NCI-H1092 treated with DMSO at 0.1 percent for 48 hours (cell line): Measurements from ENCODE around the gene MAMDC4.

Source experiments
- DNase-seq: peaks from one replicate; lab custom pipeline; 2025; lab: John Stamatoyannopoulos, UW

Gene MAMDC4

GRCh38 chr9:136849960-136850865 is 1.9 kb upstream of the MAMDC4 start:
- DNase-seq: no peak

GRCh38 chr9:136850866-136851775 is 1.0 kb upstream of the MAMDC4 start:
- no peak for DNase-seq

- no peak for DNase-seq
Observed at GRCh38 chr9:136852664-136853595, 784 bp downstream of the MAMDC4 start.

DNA sequence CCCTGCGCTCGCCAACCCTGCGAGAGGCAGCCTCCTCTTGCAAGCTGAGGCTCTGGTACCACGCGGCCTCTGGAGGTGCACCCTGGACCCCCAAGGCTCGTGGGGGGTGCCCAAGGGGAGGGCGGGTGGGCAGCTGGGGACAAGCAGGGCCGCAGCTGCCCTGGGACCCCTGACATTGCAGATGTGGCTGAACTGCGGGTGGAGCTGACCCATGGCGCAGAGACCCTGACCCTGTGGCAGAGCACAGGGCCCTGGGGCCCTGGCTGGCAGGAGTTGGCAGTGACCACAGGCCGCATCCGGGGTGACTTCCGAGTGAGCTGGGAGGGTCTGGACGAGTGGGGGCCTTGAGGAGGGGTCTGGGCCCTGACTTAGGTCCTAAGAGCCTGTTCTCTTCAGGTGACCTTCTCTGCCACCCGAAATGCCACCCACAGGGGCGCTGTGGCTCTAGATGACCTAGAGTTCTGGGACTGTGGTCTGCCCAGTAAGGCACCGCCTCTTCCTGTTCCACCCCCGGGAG is 1.5 kb downstream of the MAMDC4 start:
- no peak for DNase-seq

DNA sequence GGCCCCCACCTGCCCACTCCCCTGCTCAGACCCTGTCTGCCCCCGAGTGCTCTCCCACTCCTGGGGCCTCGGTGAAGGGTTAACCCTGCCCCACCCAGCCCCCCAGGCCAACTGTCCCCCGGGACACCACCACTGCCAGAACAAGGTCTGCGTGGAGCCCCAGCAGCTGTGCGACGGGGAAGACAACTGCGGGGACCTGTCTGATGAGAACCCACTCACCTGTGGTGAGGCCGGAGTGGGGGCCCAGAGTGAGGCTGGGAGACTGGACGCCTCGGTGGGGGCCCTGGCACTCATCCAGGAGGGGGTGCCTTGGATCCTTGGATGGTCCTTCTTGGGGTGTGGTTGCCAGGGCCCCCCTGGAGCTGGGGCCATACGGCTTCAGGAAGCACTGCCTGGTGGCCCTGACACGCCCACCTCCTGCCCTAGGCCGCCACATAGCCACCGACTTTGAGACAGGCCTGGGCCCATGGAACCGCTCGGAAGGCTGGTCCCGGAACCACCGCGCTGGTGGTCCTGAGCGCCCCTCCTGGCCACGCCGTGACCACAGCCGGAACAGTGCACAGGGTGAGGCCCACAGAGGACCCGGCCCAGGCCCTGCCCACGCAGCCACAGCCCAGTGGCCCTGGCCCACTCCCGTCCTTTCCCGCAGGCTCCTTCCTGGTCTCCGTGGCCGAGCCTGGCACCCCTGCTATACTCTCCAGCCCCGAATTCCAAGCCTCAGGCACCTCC is 2.1 kb downstream of the MAMDC4 start:
- no peak for DNase-seq

DNA sequence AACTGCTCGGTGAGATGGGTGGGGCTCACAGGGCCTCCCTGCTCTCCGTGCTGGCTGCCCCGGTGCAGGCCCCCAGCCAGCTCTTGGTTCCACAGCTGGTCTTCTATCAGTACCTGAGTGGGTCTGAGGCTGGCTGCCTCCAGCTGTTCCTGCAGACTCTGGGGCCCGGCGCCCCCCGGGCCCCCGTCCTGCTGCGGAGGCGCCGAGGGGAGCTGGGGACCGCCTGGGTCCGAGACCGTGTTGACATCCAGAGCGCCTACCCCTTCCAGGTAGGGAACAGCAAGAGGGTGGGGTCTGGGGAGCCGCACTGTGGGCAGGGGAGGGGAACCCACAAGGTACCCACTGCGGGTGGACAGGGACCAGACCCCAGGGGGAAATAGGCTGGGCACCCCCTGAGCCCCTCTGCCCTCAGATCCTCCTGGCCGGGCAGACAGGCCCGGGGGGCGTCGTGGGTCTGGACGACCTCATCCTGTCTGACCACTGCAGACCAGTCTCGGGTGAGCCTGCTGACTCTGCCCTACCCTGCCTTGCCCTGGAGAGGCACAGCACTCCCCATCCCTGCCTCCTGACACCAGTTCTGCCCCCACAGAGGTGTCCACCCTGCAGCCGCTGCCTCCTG is 2.8 kb downstream of the MAMDC4 start:
- no peak for DNase-seq

DNA sequence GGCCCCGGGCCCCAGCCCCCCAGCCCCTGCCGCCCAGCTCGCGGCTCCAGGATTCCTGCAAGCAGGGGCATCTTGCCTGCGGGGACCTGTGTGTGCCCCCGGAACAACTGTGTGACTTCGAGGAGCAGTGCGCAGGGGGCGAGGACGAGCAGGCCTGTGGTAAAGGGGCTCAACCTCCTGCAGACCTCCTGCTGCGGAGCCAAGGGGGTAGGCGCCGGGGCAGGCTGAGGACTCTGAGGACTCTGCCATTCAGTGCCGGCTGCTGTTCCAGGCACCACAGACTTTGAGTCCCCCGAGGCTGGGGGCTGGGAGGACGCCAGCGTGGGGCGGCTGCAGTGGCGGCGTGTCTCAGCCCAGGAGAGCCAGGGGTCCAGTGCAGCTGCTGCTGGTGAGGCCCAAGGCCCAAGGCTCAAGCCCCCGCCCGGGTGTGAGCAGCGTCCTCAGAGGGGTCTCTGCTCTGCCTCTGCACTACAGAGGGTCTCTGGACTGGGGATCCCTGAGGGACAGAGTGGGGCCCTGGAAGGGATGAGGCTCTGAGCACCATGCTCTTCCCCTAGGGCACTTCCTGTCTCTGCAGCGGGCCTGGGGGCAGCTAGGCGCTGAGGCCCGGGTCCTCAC is 3.4 kb downstream of the MAMDC4 start:
- DNase-seq: no peak

- no peak for DNase-seq
Observed at GRCh38 chr9:136856079-136856476, 3.9 kb downstream of the MAMDC4 start.

- DNase-seq: no peak
Observed at GRCh38 chr9:136856541-136857141, 4.5 kb downstream of the MAMDC4 start.

- no peak for DNase-seq
Observed at GRCh38 chr9:136857166-136857565, 5.0 kb downstream of the MAMDC4 start.

DNA sequence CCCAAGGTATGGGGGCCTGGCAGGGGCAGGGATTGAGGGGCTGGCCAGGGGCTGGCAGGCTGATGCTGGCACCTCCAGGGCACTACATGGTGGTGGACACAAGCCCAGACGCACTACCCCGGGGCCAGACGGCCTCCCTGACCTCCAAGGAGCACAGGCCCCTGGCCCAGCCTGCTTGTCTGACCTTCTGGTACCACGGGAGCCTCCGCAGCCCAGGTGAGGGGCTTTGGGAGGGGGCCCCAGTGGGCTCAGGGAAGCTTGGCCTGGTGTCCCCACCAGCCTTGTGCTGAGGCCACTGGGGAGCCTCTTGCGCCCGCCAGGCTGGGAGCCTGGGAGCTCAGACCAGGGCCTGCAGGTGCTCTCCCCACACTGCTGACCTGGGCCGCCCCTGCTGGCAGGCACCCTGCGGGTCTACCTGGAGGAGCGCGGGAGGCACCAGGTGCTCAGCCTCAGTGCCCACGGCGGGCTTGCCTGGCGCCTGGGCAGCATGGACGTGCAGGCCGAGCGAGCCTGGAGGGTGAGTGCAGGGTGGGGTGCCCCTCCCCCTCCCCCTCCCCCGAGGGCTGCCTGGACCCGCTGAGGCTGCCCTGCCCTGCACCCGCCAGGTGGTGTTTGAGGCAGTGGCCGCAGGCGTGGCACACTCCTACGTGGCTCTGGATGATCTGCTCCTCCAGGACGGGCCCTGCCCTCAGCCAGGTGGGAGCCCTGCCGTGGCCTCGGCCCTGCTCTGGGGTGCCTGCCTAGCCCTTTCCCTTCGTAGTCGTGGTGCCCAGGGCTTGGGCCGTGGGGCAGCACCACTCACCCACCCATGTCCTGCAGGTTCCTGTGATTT is 5.7 kb downstream of the MAMDC4 start:
- DNase-seq: no peak

GRCh38 chr9:136858452-136858843 is 6.3 kb downstream of the MAMDC4 start:
- DNase-seq: no peak

GRCh38 chr9:136858844-136859757 is 7.0 kb downstream of the MAMDC4 start:
- no peak for DNase-seq

GRCh38 chr9:136860529-136860928 is 8.4 kb downstream of the MAMDC4 start:
- DNase-seq: no peak

DNA sequence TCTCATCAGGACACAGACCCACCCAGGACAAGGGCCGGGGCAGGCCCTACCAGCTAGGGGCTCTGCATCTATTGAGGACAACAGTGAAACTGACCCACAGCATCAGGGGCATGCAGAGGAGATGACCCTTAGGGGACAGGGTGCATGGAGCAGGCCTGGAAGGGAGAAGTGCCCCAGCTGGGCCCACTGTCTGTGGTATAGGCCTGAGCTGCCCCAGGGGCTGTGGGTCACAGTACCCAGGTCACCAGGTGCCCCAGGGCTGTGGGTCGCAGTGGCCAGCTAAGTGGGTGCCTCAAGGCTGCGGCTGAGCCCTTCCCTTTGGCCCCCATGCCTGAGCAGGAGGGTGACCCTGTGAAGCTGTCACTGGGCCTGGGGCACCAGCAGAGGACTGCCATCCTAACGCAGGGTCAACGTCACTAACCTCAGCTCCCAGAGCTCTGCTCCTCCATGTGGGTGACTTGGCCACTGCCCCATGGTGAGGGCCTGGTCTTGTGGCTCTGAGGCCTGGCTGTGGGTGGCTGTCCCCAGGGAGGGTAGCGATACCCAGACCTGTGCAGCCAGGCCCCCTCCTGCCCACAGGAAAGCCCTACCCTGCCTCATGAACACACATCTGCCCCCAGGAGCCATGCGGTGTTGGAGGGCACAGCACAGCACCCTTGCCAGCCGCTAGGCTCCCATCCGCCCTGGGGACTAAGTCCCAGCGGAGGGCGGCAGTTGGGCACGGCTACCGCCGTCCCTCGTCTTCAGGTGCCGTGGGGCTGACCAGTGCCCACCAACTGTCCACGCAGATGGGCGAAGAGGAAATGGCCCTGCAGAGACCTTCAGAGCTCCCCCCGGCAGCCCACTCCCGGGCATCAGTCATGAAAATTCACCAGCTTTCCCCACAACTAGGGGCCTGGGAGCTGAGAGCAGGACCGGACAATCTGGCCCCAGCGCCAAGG is 9.1 kb downstream of the MAMDC4 start:
- DNase-seq: no peak

DNA sequence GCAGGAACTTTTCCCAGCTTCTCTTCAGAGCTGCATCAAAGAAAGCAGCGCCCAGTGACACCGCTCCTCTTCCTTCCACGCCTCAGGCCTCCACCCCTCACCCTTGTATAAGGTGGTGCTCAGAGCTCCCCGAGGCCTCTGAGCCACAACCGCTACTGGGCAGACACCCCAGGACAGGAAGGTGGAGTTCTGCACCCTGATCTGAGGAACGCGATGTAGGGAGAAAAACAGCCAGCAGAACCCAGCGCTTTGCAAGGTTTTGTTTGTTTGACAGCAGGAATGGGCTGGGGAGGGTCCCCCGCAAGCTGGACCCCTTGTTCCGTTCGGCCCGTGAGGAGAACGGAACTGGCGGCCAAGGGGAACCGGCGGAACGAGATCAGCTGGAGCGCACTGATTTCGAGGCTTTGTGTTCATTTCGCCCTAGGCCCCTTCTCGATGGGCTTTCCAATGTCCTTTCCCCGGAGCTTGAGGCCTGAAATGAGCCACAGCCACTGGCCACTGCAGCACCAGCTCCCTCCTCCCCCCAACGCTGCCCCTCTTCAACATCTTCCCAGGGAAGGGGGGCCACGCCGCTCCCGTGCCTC is 9.8 kb downstream of the MAMDC4 start:
- no peak for DNase-seq
